Measurements from ENCODE around the gene CHCHD3.
"Not testable (repeated sequence)": the region's sequence is repeated elsewhere in the genome, so short reads cannot be mapped to it uniquely, and the experiment has no call there.

CHCHD3 gene

GRCh38 chr7:133039614-133040013, 42.3 kb downstream of the CHCHD3 start (continued):
- TF ChIP-seq ZNF324 (tag by site-specific recombination; IDR thresholded peaks at IDR 0.05) = no peak
- no peak for TF ChIP-seq MYNN (tag by site-specific recombination; IDR thresholded peaks at IDR 0.05; ENCODE audit: borderline replicate concordance)
- TF ChIP-seq ZFP3 (tag by site-specific recombination; IDR thresholded peaks at IDR 0.05; ENCODE audit: low read depth) = no peak
- no peak for TF ChIP-seq PATZ1 (tag by site-specific recombination; IDR thresholded peaks at IDR 0.05)
- no peak for TF ChIP-seq GLI2 (tag by site-specific recombination; IDR thresholded peaks at IDR 0.05; ENCODE audit: borderline replicate concordance, low read depth)
- TF ChIP-seq KLF17 (tag by site-specific recombination; IDR thresholded peaks at IDR 0.05) = no peak
- TF ChIP-seq ZNF501 (tag by site-specific recombination; IDR thresholded peaks at IDR 0.05) = no peak
- no peak for TF ChIP-seq ZNF391 (tag by site-specific recombination; IDR thresholded peaks at IDR 0.05; ENCODE audit: borderline replicate concordance, low read depth)

GRCh38 chr7:133036289-133036688, 45.6 kb downstream of the CHCHD3 start:
- TF ChIP-seq RBAK (tag by site-specific recombination; IDR thresholded peaks at IDR 0.05) = no peak
- TF ChIP-seq GFI1B (tag by site-specific recombination; IDR thresholded peaks at IDR 0.05) = no peak
- TF ChIP-seq ZXDB (tag by site-specific recombination; IDR thresholded peaks at IDR 0.05) = no peak
- no peak for TF ChIP-seq HOXD13 (CRISPR knock-in tag; IDR thresholded peaks at IDR 0.05; ENCODE audit: borderline replicate concordance)
- TF ChIP-seq SETDB1 (IDR thresholded peaks at IDR 0.05; ENCODE audit: insufficient read length, low read length) = no peak
- no peak for TF ChIP-seq ZNF223 (tag by site-specific recombination; IDR thresholded peaks at IDR 0.05)
- ChIA-PET CTCF (no interaction called here), POLR2A (no interaction called here)

GRCh38 chr7:133035240-133035639, 46.6 kb downstream of the CHCHD3 start:
- TF ChIP-seq ZBTB6 (tag by site-specific recombination; IDR thresholded peaks at IDR 0.05) = 0 out of 2 replicates have a peak, but pooled peaks have one; percentile 20
- CTCF ChIA-PET; H3K36me3 ChIP-seq (ENCODE audit: control insufficient read depth in 2 of 2, insufficient read depth in 1 of 2, low read length in 2 of 2); POLR2A ChIA-PET; H3K4me3 ChIP-seq (ENCODE audit: low read depth, low read length); H3K4me1 ChIP-seq (ENCODE audit: control insufficient read depth, insufficient read depth, low read length); H3K27ac ChIP-seq (ENCODE audit: extremely low read depth, low read depth, low read length); H3K9me3 ChIP-seq (ENCODE audit: control insufficient read depth, insufficient read depth, low read depth, low read length): not testable (repeated sequence)

More at GRCh38 chr7:133036289-133036688, 45.6 kb downstream of the CHCHD3 start:
- no peak overlapping the region for H3K4me3 ChIP-seq (ENCODE audit: low read depth, low read length)
- H3K4me1 ChIP-seq (ENCODE audit: control insufficient read depth, insufficient read depth, low read length) = 0 out of 2 replicates have a peak, but pooled peaks cover 4% of the 10 kb centered on the region
- no peaks in the 10 kb centered on the region for H3K9me3 ChIP-seq (ENCODE audit: control insufficient read depth, insufficient read depth, low read depth, low read length)
- no peak overlapping the region for H3K27ac ChIP-seq (ENCODE audit: extremely low read depth, low read depth, low read length)
- no peaks in the 10 kb centered on the region for H3K36me3 ChIP-seq (ENCODE audit: control insufficient read depth in 2 of 2, insufficient read depth in 1 of 2, low read length in 2 of 2)

- ChIA-PET CTCF (interaction anchor here (1.7 kb wide), 1 partner anchor 21 kb away, joined by 6 read pairs; no protein-coding TSS in a partner anchor), POLR2A (no interaction called here)
- no peak for TF ChIP-seq ZBTB20 (tag by site-specific recombination; IDR thresholded peaks at IDR 0.05)
- Histone ChIP-seq H3K4me3 (ENCODE audit: low read depth, low read length) (no peak overlapping the region), H3K4me1 (ENCODE audit: control insufficient read depth, insufficient read depth, low read length) (no peaks in the 10 kb centered on the region), H3K36me3 (ENCODE audit: control insufficient read depth in 2 of 2, insufficient read depth in 1 of 2, low read length in 2 of 2) (no peaks in the 10 kb centered on the region), H3K9me3 (ENCODE audit: control insufficient read depth, insufficient read depth, low read depth, low read length) (no peaks in the 10 kb centered on the region), H3K27ac (ENCODE audit: extremely low read depth, low read depth, low read length) (no peak overlapping the region)
These were observed 51.5 kb downstream of the CHCHD3 start for GRCh38 chr7:133030346-133030745.
